H1 (cell line): Measurements from ENCODE around the gene MYO5B. TPM values are rescaled to one million over a fixed set of nuclear protein-coding genes. Genes with fewer than 3 reads are reported as not detected.

Experiments used
- CBX5 ChIP-seq: fragments of 300-800, 300-1000 bp; sonication (generic); IDR thresholded peaks from 2 replicates; pipeline ENCODE4 v1.7.1; 2016; ENCODE audit warnings: antibody characterized with exemption, low read length, low read depth
- CHD1 ChIP-seq: IDR thresholded peaks from 2 replicates; pipeline ENCODE4 v1.6.1; 2012; ENCODE audit warnings: low read depth, low read length, improper control_type of control experiment
- CHD2 ChIP-seq: IDR thresholded peaks from 2 replicates; pipeline ENCODE4 v1.6.1; 2012; ENCODE audit warnings: low read length, improper control_type of control experiment
- EGR1 ChIP-seq: IDR thresholded peaks from 2 replicates; pipeline ENCODE4 v1.6.1; 2011; ENCODE audit warnings: low read depth, low read length, borderline replicate concordance
- JUN ChIP-seq: IDR thresholded peaks from 2 replicates; pipeline ENCODE4 v1.6.1; 2011; ENCODE audit warnings: low read depth, mild to moderate bottlenecking, improper control_type of control experiment, low read length
- JUND ChIP-seq: IDR thresholded peaks from 2 replicates; pipeline ENCODE4 v1.6.1; 2011; ENCODE audit warnings: mild to moderate bottlenecking, improper control_type of control experiment, low read length
- KDM4A ChIP-seq: IDR thresholded peaks from one replicate; pipeline ENCODE4 v1.7.1; 2012; ENCODE audit warnings: low read depth, mild to moderate bottlenecking, moderate library complexity, low read length, inconsistent platforms; ENCODE audit not compliant: severe bottlenecking
- POLR2AphosphoS5 ChIP-seq: IDR thresholded peaks from 2 replicates; pipeline ENCODE4 v1.6.1; 2011; ENCODE audit warnings: low read depth, low read length
- SIRT6 ChIP-seq: IDR thresholded peaks from one replicate; pipeline ENCODE4 v1.7.1; 2012; ENCODE audit warnings: low read length, inconsistent platforms
- SRF ChIP-seq: IDR thresholded peaks from 2 replicates; pipeline ENCODE4 v1.6.1; 2011; ENCODE audit warnings: mild to moderate bottlenecking, low read depth, low read length, moderate library complexity
- polyA plus RNA-seq, 7 experiments: library from polyadenylated mRNA; depleted of rRNA in 3 of 7; stranded (reverse) in 5 of 7; unstranded in 2 of 7; fragments of >200 nt in 5 of 7; fragments of 200-250 nt in 2 of 7; gene quantifications; 1 replicate in 5 of 7; 2 replicates in 1 of 7; 4 replicates in 1 of 7; pipeline versions ENCODE4 v1.2.1 to v1.2.3, GENCODE V29; 2011 to 2013; ENCODE audit warnings: missing spikeins in 2 of 7, mixed read lengths in 2 of 7
- total RNA-seq: library from RNA; stranded (reverse); fragmentation: NEBNext Ultra II Directional; extraction: Animal tissue kit (Norgen Biotek cat#: 25700); gene quantifications from 2 replicates; pipeline ENCODE4 v1.2.1, GENCODE V29; 2021
- TF ChIP-seq, protein P1 (sequence below): fragments of 300-600 bp; sonication (generic); IDR thresholded peaks from 2 replicates; pipeline ENCODE4 v1.7.1; 2012; ENCODE audit warnings: low read length, moderate library complexity, mild to moderate bottlenecking, inconsistent platforms; ENCODE audit not compliant: insufficient replicate concordance
- TF ChIP-seq, protein P2 (sequence below): IDR thresholded peaks from 2 replicates; pipeline ENCODE4 v1.6.1; 2012; ENCODE audit warnings: low read length, inconsistent platforms

Gene MYO5B
- total and polyA plus RNA-seq, 2 of the 8 experiments (the other 6 are each of a cell fraction or from before 2014, with no cell fraction given): 6.4 to 7.7 TPM

DNA sequence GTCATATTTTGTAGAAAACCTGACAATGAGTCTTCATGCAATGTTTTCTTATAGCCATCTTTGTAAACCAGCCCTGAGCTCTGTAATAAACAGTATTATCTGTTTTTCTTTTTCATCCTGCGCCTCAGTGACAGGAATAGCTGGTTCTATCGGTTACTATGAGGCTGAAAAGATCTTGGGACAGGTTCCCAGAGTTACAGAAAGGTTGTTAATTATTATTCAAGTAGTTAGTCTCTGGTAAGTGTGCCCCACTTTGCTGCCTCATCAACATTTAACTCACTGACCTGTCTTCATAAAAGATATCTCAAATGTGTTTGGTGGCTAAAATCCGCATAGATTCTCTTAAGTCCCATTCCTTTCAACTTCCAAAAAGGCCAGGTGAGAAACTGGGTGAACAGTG, 400.2 kb downstream of the MYO5B start (continued):
- TF ChIP-seq, protein P1, sequence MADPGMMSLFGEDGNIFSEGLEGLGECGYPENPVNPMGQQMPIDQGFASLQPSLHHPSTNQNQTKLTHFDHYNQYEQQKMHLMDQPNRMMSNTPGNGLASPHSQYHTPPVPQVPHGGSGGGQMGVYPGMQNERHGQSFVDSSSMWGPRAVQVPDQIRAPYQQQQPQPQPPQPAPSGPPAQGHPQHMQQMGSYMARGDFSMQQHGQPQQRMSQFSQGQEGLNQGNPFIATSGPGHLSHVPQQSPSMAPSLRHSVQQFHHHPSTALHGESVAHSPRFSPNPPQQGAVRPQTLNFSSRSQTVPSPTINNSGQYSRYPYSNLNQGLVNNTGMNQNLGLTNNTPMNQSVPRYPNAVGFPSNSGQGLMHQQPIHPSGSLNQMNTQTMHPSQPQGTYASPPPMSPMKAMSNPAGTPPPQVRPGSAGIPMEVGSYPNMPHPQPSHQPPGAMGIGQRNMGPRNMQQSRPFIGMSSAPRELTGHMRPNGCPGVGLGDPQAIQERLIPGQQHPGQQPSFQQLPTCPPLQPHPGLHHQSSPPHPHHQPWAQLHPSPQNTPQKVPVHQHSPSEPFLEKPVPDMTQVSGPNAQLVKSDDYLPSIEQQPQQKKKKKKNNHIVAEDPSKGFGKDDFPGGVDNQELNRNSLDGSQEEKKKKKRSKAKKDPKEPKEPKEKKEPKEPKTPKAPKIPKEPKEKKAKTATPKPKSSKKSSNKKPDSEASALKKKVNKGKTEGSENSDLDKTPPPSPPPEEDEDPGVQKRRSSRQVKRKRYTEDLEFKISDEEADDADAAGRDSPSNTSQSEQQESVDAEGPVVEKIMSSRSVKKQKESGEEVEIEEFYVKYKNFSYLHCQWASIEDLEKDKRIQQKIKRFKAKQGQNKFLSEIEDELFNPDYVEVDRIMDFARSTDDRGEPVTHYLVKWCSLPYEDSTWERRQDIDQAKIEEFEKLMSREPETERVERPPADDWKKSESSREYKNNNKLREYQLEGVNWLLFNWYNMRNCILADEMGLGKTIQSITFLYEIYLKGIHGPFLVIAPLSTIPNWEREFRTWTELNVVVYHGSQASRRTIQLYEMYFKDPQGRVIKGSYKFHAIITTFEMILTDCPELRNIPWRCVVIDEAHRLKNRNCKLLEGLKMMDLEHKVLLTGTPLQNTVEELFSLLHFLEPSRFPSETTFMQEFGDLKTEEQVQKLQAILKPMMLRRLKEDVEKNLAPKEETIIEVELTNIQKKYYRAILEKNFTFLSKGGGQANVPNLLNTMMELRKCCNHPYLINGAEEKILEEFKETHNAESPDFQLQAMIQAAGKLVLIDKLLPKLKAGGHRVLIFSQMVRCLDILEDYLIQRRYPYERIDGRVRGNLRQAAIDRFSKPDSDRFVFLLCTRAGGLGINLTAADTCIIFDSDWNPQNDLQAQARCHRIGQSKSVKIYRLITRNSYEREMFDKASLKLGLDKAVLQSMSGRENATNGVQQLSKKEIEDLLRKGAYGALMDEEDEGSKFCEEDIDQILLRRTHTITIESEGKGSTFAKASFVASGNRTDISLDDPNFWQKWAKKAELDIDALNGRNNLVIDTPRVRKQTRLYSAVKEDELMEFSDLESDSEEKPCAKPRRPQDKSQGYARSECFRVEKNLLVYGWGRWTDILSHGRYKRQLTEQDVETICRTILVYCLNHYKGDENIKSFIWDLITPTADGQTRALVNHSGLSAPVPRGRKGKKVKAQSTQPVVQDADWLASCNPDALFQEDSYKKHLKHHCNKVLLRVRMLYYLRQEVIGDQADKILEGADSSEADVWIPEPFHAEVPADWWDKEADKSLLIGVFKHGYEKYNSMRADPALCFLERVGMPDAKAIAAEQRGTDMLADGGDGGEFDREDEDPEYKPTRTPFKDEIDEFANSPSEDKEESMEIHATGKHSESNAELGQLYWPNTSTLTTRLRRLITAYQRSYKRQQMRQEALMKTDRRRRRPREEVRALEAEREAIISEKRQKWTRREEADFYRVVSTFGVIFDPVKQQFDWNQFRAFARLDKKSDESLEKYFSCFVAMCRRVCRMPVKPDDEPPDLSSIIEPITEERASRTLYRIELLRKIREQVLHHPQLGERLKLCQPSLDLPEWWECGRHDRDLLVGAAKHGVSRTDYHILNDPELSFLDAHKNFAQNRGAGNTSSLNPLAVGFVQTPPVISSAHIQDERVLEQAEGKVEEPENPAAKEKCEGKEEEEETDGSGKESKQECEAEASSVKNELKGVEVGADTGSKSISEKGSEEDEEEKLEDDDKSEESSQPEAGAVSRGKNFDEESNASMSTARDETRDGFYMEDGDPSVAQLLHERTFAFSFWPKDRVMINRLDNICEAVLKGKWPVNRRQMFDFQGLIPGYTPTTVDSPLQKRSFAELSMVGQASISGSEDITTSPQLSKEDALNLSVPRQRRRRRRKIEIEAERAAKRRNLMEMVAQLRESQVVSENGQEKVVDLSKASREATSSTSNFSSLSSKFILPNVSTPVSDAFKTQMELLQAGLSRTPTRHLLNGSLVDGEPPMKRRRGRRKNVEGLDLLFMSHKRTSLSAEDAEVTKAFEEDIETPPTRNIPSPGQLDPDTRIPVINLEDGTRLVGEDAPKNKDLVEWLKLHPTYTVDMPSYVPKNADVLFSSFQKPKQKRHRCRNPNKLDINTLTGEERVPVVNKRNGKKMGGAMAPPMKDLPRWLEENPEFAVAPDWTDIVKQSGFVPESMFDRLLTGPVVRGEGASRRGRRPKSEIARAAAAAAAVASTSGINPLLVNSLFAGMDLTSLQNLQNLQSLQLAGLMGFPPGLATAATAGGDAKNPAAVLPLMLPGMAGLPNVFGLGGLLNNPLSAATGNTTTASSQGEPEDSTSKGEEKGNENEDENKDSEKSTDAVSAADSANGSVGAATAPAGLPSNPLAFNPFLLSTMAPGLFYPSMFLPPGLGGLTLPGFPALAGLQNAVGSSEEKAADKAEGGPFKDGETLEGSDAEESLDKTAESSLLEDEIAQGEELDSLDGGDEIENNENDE: no peak
- TF ChIP-seq CHD2: no peak
- TF ChIP-seq, protein P2, sequence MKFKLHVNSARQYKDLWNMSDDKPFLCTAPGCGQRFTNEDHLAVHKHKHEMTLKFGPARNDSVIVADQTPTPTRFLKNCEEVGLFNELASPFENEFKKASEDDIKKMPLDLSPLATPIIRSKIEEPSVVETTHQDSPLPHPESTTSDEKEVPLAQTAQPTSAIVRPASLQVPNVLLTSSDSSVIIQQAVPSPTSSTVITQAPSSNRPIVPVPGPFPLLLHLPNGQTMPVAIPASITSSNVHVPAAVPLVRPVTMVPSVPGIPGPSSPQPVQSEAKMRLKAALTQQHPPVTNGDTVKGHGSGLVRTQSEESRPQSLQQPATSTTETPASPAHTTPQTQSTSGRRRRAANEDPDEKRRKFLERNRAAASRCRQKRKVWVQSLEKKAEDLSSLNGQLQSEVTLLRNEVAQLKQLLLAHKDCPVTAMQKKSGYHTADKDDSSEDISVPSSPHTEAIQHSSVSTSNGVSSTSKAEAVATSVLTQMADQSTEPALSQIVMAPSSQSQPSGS: no peak
- no peak for TF ChIP-seq CHD1
- no peak for TF ChIP-seq JUND
- TF ChIP-seq EGR1: no peak
- no peak for TF ChIP-seq SRF
- no peak for TF ChIP-seq SIRT6
- no peak for TF ChIP-seq CBX5
- TF ChIP-seq JUN: no peak
- no peak for TF ChIP-seq POLR2AphosphoS5
- TF ChIP-seq KDM4A: no peak
